Measurements from ENCODE around the gene FOXP4. TPM values are rescaled to one million over a fixed set of nuclear protein-coding genes. Genes with fewer than 3 reads are reported as not detected.

Gene FOXP4
- total and polyA plus RNA-seq, 2 experiments from 2014 or later, result 1.1 to 3.9 TPM

- Histone ChIP-seq H3K27me3 (replicated peaks; ENCODE audit: insufficient read depth) (no peaks in the 10 kb centered on the region), H3K4me1 (ENCODE audit: insufficient read depth) (peaks cover 16% of the 10 kb centered on the region), H3K79me2 (ENCODE audit: insufficient read depth) (no peaks in the 10 kb centered on the region), H3K36me3 (ENCODE audit: low read depth) (no peaks in the 10 kb centered on the region), H2AFZ (no peak overlapping the region), H3F3A (ENCODE audit: insufficient read depth) (no peaks in the 10 kb centered on the region), H3K9me2 (ENCODE audit: insufficient read depth) (no peaks in the 10 kb centered on the region), H3K9ac (no peak overlapping the region), H4K20me1 (ENCODE audit: insufficient read depth) (no peaks in the 10 kb centered on the region), H3K9me3 (ENCODE audit: low read depth) (no peaks in the 10 kb centered on the region), H3K27ac (no peak overlapping the region), H3K4me3 (no peak overlapping the region), H3K4me2 (ENCODE audit: unreplicated experiment) (no peak overlapping the region)
- DNase-seq, result no peak
- TF ChIP-seq EZH2 (IDR thresholded peaks at IDR 0.05; ENCODE audit: insufficient read depth, poor library complexity, severe bottlenecking) (no peak), EZH2phosphoT487 (IDR thresholded peaks at IDR 0.05; ENCODE audit: insufficient read depth, low read depth) (no peak)
- in situ Hi-C loops (cut with MboI), result loop anchor here (25.0 kb wide), 1 partner anchor 163 kb away; no protein-coding TSS in a partner anchor
- 85 to 100% methylated on average over 1 to 2 of the region's 2 CpGs for WGBS, 2 experiments (ENCODE audit: low coverage in 1 of 2, low lambda C conversion rate in 2 of 2, missing lambda C conversion rate in 2 of 2)
These were observed 29.4 kb downstream of the FOXP4 start for GRCh38 chr6:41575598-41575997.

GRCh38 chr6:41576667-41577066 is 30.5 kb downstream of the FOXP4 start:
- in situ Hi-C loops (cut with MboI), result loop anchor here (25.0 kb wide), 1 partner anchor 164 kb away; no protein-coding TSS in a partner anchor
- H3K79me2 ChIP-seq (ENCODE audit: insufficient read depth), result no peaks in the 10 kb centered on the region
- H2AFZ ChIP-seq, result no peak overlapping the region
- H3K36me3 ChIP-seq (ENCODE audit: low read depth), result no peaks in the 10 kb centered on the region
- H3K9me3 ChIP-seq (ENCODE audit: low read depth), result no peaks in the 10 kb centered on the region
- peaks cover 15% of the 10 kb centered on the region for H3K4me1 ChIP-seq (ENCODE audit: insufficient read depth)
- no peak overlapping the region for H3K4me2 ChIP-seq (ENCODE audit: unreplicated experiment)
- no peak overlapping the region for H3K27ac ChIP-seq
- WGBS, 2 experiments (ENCODE audit: low coverage in 1 of 2, low lambda C conversion rate in 2 of 2, missing lambda C conversion rate in 2 of 2), result 95 to 98% methylated on average over 4 of the region's 4 CpGs
- no peaks in the 10 kb centered on the region for H3K27me3 ChIP-seq (replicated peaks; ENCODE audit: insufficient read depth)
- no peaks in the 10 kb centered on the region for H3K9me2 ChIP-seq (ENCODE audit: insufficient read depth)
- H3K4me3 ChIP-seq, result no peak overlapping the region
- DNase-seq, result no peak
- H3F3A ChIP-seq (ENCODE audit: insufficient read depth), result 0 out of 2 replicates have a peak, but pooled peaks cover 8% of the 10 kb centered on the region
- TF ChIP-seq EZH2phosphoT487 (IDR thresholded peaks at IDR 0.05; ENCODE audit: insufficient read depth, low read depth) (no peak), EZH2 (IDR thresholded peaks at IDR 0.05; ENCODE audit: insufficient read depth, poor library complexity, severe bottlenecking) (no peak)
- no peaks in the 10 kb centered on the region for H4K20me1 ChIP-seq (ENCODE audit: insufficient read depth)
- H3K9ac ChIP-seq, result no peak overlapping the region

- H3K79me2 ChIP-seq (ENCODE audit: insufficient read depth), result no peaks in the 10 kb centered on the region
- H3F3A ChIP-seq (ENCODE audit: insufficient read depth), result peaks cover 16% of the 10 kb centered on the region; the same call in 1 of the 2 replicates
- H3K27ac ChIP-seq, result no peak overlapping the region
- no peak overlapping the region for H3K9ac ChIP-seq
- 51 to 64% methylated on average over 5 of the region's 5 CpGs for WGBS, 2 experiments (ENCODE audit: low coverage in 1 of 2, low lambda C conversion rate in 2 of 2, missing lambda C conversion rate in 2 of 2)
- no peak overlapping the region for H2AFZ ChIP-seq
- no peak for TF ChIP-seq EZH2 (IDR thresholded peaks at IDR 0.05; ENCODE audit: insufficient read depth, poor library complexity, severe bottlenecking)
- no peak for TF ChIP-seq EZH2phosphoT487 (IDR thresholded peaks at IDR 0.05; ENCODE audit: insufficient read depth, low read depth)
- no peaks in the 10 kb centered on the region for H3K9me3 ChIP-seq (ENCODE audit: low read depth)
- H3K36me3 ChIP-seq (ENCODE audit: low read depth), result no peaks in the 10 kb centered on the region
- no peaks in the 10 kb centered on the region for H3K27me3 ChIP-seq (replicated peaks; ENCODE audit: insufficient read depth)
- in situ Hi-C loops (cut with MboI), result loop anchor here (25.0 kb wide), 1 partner anchor 165 kb away; no protein-coding TSS in a partner anchor
- H3K4me3 ChIP-seq, result no peak overlapping the region
- no peak overlapping the region for H3K4me2 ChIP-seq (ENCODE audit: unreplicated experiment)
- no peaks in the 10 kb centered on the region for H3K9me2 ChIP-seq (ENCODE audit: insufficient read depth)
- peaks cover 20% of the 10 kb centered on the region for H3K4me1 ChIP-seq (ENCODE audit: insufficient read depth)
- DNase-seq, result peak; percentile 67
- no peaks in the 10 kb centered on the region for H4K20me1 ChIP-seq (ENCODE audit: insufficient read depth)
These were observed 31.4 kb downstream of the FOXP4 start for GRCh38 chr6:41577356-41578216.

GRCh38 chr6:41578217-41579087 is 32.3 kb downstream of the FOXP4 start:
- TF ChIP-seq EZH2 (IDR thresholded peaks at IDR 0.05; ENCODE audit: insufficient read depth, poor library complexity, severe bottlenecking) (no peak), EZH2phosphoT487 (IDR thresholded peaks at IDR 0.05; ENCODE audit: insufficient read depth, low read depth) (no peak)
- Histone ChIP-seq H3K79me2 (ENCODE audit: insufficient read depth) (no peaks in the 10 kb centered on the region), H3K9me2 (ENCODE audit: insufficient read depth) (no peaks in the 10 kb centered on the region), H4K20me1 (ENCODE audit: insufficient read depth) (no peaks in the 10 kb centered on the region), H3K27ac (no peak overlapping the region), H3K9ac (no peak overlapping the region), H3F3A (ENCODE audit: insufficient read depth) (peaks cover 16% of the 10 kb centered on the region; the same call in 1 of the 2 replicates), H3K9me3 (ENCODE audit: low read depth) (no peaks in the 10 kb centered on the region), H3K4me2 (ENCODE audit: unreplicated experiment) (no peak overlapping the region), H3K4me1 (ENCODE audit: insufficient read depth) (peaks cover 20% of the 10 kb centered on the region), H3K4me3 (no peak overlapping the region), H3K36me3 (ENCODE audit: low read depth) (no peaks in the 10 kb centered on the region), H2AFZ (no peak overlapping the region), H3K27me3 (replicated peaks; ENCODE audit: insufficient read depth) (no peaks in the 10 kb centered on the region)
- 71 to 78% methylated on average over 6 to 10 of the region's 10 CpGs for WGBS, 2 experiments (ENCODE audit: low coverage in 1 of 2, low lambda C conversion rate in 2 of 2, missing lambda C conversion rate in 2 of 2)
- in situ Hi-C loops (cut with MboI), result loop anchor here (25.0 kb wide), 1 partner anchor 166 kb away; no protein-coding TSS in a partner anchor
- DNase-seq, result peak; percentile 57
